K562 (cell line): ENCODE data around the gene EAPP. TPM values are rescaled to one million over a fixed set of nuclear protein-coding genes. Genes with fewer than 3 reads are reported as not detected.

Experiments used
- CBX1 ChIP-seq: sonication (generic); IDR thresholded peaks from 2 replicates; pipeline ENCODE4 v1.6.1; 2016; ENCODE audit warnings: antibody characterized with exemption, low read depth, mild to moderate bottlenecking
- FOXO4 ChIP-seq: fragments of 450-650 bp; formaldehyde crosslinking; IDR thresholded peaks from 2 replicates; pipeline ENCODE4 v1.4.0; 2020; ENCODE audit warnings: mild to moderate bottlenecking, moderate library complexity
- NCOA2 ChIP-seq, 2 experiments: fragments of 450-650 bp; IDR thresholded peaks; 2 replicates each; pipeline ENCODE4 v1.6.1; 2018; ENCODE audit warnings: mild to moderate bottlenecking in 2 of 2, moderate library complexity in 1 of 2; ENCODE audit not compliant: partially characterized antibody in 2 of 2
- PBX2 ChIP-seq, 2 experiments: IDR thresholded peaks in 1 of 2; conservative IDR thresholded peaks in 1 of 2; 2 replicates each; pipeline ENCODE4 v1.6.1; 2016; ENCODE audit warnings: low read depth in 2 of 2, mild to moderate bottlenecking in 1 of 2, missing compliant biosample characterization in 1 of 2, missing genetic modification characterization in 1 of 2, moderate library complexity in 1 of 2
- PHB ChIP-seq: fragments of 250-450 bp; sonication (Bioruptor Pico); IDR thresholded peaks from 2 replicates; pipeline ENCODE4 v1.5.0; 2021
- ZNF347 ChIP-seq: fragments of 450-650 bp; formaldehyde crosslinking; IDR thresholded peaks from 2 replicates; pipeline ENCODE4 v1.4.0; 2020; ENCODE audit warnings: low read depth, mild to moderate bottlenecking, moderate library complexity
- polyA plus RNA-seq, 8 experiments: library from polyadenylated mRNA; depleted of rRNA in 4 of 8; stranded (reverse) in 5 of 8; unstranded in 3 of 8; fragments of >200 nt; fragmentation: Nextera tagmentation in 2 of 8; fragmentation: Illumina TruSeq in 1 of 8; extraction: Ambion mirVana in 2 of 8; extraction: Trizol in 1 of 8; gene quantifications; 2 replicates each; pipeline versions ENCODE4 v1.2.1 to v1.2.3, GENCODE V29; 2011 to 2014; ENCODE audit warnings: inconsistent platforms in 1 of 8, missing spikeins in 1 of 8
- total RNA-seq, 7 experiments: library from RNA; depleted of rRNA in 6 of 7; stranded (reverse); fragments of >200 nt in 6 of 7; fragmentation: Illumina TruSeq in 2 of 7; extraction: Trizol in 2 of 7; gene quantifications; 2 replicates each; pipeline versions ENCODE4 v1.2.1 to v1.2.3, GENCODE V29; 2011 to 2021; ENCODE audit warnings: low replicate concordance in 1 of 7
- TF ChIP-seq, protein P1 (sequence below), 2 experiments: fragments of 450-650 bp in 1 of 2; sonication (generic) in 1 of 2; formaldehyde crosslinking in 1 of 2; IDR thresholded peaks; 2 replicates each; pipeline versions ENCODE4 v1.7.1 to v1.9.0; 2016 to 2022; ENCODE audit warnings: inconsistent platforms in 1 of 2, mild to moderate bottlenecking in 1 of 2, missing genetic modification reagents in 1 of 2

Gene EAPP
- total and polyA plus RNA-seq, 9 of the 15 experiments (the other 6 are each of a cell fraction or from before 2014, with no cell fraction given), result 19.0 to 67.6 (median 30.3) TPM

- TF ChIP-seq, protein P1, sequence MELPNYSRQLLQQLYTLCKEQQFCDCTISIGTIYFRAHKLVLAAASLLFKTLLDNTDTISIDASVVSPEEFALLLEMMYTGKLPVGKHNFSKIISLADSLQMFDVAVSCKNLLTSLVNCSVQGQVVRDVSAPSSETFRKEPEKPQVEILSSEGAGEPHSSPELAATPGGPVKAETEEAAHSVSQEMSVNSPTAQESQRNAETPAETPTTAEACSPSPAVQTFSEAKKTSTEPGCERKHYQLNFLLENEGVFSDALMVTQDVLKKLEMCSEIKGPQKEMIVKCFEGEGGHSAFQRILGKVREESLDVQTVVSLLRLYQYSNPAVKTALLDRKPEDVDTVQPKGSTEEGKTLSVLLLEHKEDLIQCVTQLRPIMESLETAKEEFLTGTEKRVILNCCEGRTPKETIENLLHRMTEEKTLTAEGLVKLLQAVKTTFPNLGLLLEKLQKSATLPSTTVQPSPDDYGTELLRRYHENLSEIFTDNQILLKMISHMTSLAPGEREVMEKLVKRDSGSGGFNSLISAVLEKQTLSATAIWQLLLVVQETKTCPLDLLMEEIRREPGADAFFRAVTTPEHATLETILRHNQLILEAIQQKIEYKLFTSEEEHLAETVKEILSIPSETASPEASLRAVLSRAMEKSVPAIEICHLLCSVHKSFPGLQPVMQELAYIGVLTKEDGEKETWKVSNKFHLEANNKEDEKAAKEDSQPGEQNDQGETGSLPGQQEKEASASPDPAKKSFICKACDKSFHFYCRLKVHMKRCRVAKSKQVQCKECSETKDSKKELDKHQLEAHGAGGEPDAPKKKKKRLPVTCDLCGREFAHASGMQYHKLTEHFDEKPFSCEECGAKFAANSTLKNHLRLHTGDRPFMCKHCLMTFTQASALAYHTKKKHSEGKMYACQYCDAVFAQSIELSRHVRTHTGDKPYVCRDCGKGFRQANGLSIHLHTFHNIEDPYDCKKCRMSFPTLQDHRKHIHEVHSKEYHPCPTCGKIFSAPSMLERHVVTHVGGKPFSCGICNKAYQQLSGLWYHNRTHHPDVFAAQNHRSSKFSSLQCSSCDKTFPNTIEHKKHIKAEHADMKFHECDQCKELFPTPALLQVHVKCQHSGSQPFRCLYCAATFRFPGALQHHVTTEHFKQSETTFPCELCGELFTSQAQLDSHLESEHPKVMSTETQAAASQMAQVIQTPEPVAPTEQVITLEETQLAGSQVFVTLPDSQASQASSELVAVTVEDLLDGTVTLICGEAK (IDR thresholded peaks at IDR 0.05), result no peak
- TF ChIP-seq, protein P1 (CRISPR knock-in tag; IDR thresholded peaks at IDR 0.05), result no peak
- TF ChIP-seq PHB (CRISPR knock-in tag) (no peak), CBX1 (no peak), NCOA2 (IDR thresholded peaks at IDR 0.05; ENCODE audit: partially characterized antibody in 2 of 2) (no peak), PBX2 (CRISPR knock-in tag; IDR thresholded peaks at IDR 0.05; ENCODE audit: low read depth) (no peak), PBX2 (tag; conservative IDR thresholded peaks at IDR 0.05; ENCODE audit: low read depth) (no peak), FOXO4 (CRISPR knock-in tag) (no peak), ZNF347 (CRISPR knock-in tag) (no peak)
Measured at GRCh38 chr14:34502001-34502400, 37.5 kb downstream of the EAPP start (continued).
